Bone marrow (tissue), 2 donors: Measurements from ENCODE around the gene ZFYVE9.
"Not testable (repeated sequence)": the region's sequence is repeated elsewhere in the genome, so short reads cannot be mapped to it uniquely, and the experiment has no call there.

Experiments
- DNase-seq, 2 donors: peaks; one replicate each; lab custom pipeline; 2025; lab: John Stamatoyannopoulos, UW

Gene ZFYVE9

GRCh38 chr1:52367272-52367671 is 225.4 kb downstream of the ZFYVE9 start:
- DNase-seq, result no peak

DNA sequence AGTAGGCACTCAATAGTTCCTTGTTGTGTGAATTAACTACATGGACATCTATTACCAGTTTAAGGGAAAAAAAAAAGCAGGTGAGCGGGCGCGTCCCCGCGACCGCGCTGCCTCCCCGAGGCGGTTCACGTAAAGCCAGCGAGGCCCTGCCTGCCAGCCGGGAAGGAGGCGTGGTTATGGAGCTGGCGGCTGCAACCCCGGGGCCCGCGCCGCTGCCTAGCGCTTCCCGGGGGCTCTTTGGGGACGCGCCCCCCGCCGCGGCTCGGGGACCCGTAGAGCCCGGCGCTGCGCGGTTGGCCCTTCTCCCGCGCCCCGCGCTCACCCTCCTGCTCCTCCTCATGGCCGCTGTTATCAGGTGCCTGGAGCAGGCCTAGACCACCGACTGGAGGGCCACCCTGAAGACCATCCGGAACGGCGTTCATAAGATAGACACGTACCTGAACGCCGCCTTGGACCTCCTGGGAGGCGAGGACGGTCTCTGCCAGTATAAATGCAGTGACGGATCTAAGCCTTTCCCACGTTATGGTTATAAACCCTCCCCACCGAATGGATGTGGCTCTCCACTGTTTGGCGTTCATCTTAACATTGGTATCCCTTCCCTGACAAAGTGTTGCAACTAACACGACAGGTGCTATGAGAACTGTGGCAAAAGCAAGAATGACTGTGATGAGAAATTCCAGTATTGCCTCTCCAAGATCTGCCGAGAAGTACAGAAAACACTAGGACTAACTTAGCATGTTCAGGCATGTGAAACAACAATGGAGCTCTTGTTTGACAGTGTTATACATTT is 226.7 kb downstream of the ZFYVE9 start:
- DNase-seq, result no peak

GRCh38 chr1:52369851-52370250 is 228.0 kb downstream of the ZFYVE9 start:
- not testable (repeated sequence) for DNase-seq

DNA sequence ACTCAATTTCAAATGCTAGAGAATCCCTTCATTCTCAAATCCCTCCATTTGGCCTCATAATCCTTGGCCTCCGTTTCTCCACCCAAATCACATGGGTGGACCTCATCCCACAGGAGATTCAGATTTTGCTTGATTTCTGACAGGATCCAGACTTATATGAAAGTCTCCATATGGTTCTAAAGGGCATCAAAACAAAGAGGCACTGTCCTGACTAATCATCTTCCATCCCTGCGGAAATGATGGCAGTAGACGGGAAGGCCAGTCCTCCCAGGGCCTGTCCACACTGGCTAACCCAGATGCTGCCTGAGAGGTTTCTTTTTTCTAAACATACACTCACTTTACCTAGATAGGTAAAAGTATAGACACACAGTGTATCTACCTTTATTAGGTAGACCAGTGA is 243.5 kb downstream of the ZFYVE9 start:
- DNase-seq, result no peak

DNA sequence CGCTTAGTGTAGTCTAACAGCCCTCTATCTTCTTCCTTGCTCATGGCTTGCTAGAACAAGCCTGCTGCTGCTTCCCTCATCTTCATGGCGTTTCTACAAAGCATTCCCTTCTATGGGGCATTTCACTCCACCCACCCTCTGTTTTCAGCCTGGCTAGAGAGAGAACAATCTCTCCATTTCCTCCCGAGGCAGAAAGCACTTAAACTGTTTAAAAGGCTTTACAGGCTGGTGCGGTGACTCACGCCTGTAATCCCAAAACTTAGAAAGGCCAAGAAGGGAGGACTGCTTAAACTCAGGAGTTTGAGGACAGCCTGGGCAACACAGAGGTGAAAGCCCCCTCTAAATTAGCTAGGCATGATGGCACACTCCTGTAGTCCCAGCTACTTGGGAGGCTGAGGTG is 244.6 kb downstream of the ZFYVE9 start:
- DNase-seq, result no peak

GRCh38 chr1:52393174-52393573 is 251.3 kb downstream of the ZFYVE9 start:
- no peak for DNase-seq
